ENCODE results near the gene PPM1F.
"Not testable (repeated sequence)": the region's sequence is repeated elsewhere in the genome, so short reads cannot be mapped to it uniquely, and the experiment has no call there.

PPM1F gene

GRCh38 chr22:21940521-21940920 is 12.1 kb downstream of the PPM1F start:
- no peak for DNase-seq (ENCODE audit: low read depth in 2 of 2)

DNA sequence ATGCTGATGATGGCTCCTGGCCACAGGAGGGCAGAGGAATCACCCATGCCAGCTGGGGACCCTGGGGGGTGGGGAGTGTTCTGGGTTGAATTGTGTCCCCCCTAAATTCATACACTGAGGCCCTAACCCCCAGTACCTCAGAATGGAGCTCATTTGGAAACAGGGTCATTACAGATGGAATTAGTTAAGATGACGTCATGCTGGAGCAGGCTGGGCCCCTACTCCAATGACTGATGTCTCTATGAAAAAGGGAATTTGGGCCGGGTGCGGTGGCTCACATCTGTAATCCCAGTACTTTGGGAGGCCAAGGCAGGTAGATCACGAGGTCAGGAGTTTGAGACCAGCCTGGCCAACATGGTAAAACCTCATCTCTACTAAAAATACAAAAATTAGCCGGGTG is 12.7 kb downstream of the PPM1F start:
- not testable (repeated sequence) for DNase-seq (ENCODE audit: low read depth in 2 of 2)

- no peak for DNase-seq (ENCODE audit: low read depth in 2 of 2)
Observed at GRCh38 chr22:21939461-21939913, 13.2 kb downstream of the PPM1F start.

DNA sequence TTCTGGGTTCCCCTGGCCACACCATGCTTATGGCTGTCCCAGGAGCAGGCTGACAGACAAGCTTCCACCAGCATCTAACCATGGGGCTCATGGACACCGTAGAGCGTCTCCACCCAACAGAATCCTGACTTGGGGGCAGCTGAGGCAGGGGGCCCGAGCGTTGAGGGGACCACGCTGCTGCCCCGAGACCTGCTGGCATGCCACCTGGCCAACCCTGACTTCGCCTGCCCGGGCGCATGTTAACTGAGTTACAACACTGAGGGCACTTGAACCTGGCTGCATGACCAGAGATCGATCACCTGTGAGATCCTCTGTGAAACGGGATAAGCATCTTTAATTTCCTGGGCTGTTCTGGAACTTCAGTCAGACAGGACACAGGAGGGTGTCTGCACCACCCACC is 13.7 kb downstream of the PPM1F start:
- DNase-seq (ENCODE audit: low read depth in 2 of 2) = no peak

- peak; percentile 74 to 75 for DNase-seq (ENCODE audit: low read depth in 2 of 2)
Observed at GRCh38 chr22:21938071-21938822, 14.4 kb downstream of the PPM1F start.

- DNase-seq (ENCODE audit: low read depth in 2 of 2) = no peak
Observed at GRCh38 chr22:21937821-21938070, 14.9 kb downstream of the PPM1F start.

GRCh38 chr22:21937041-21937820 is 15.4 kb downstream of the PPM1F start:
- DNase-seq (ENCODE audit: low read depth in 2 of 2) = no peak

- no peak for DNase-seq (ENCODE audit: low read depth in 2 of 2)
Observed at GRCh38 chr22:21936151-21936775, 16.4 kb downstream of the PPM1F start.

- DNase-seq (ENCODE audit: low read depth in 2 of 2) = no peak
Observed at GRCh38 chr22:21933910-21934309, 18.7 kb downstream of the PPM1F start.

DNA sequence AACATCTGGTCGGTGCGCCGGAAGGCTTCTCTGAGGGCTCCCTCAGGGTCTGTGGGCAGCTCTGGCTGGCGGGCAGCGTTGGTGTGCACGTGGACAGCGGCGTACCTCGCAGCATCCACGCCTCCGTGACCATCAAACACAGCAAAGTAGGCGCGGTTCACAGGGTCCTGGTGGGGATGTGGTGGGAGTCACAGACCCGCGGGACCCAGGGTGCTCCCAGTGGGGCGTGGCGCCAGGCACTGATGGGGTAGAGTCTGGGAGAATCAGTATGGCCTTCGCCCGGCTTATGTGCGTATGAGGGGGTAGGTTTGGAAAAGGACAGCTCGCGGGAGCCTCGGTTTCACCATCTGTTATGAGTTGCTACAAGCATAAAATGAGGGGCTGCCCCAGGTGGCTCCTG is 19.2 kb downstream of the PPM1F start:
- DNase-seq (ENCODE audit: low read depth in 2 of 2) = no peak

GRCh38 chr22:21932347-21932746 is 20.3 kb downstream of the PPM1F start:
- DNase-seq (ENCODE audit: low read depth in 2 of 2) = no peak

GRCh38 chr22:21931056-21931455 is 21.6 kb downstream of the PPM1F start:
- DNase-seq (ENCODE audit: low read depth in 2 of 2) = no peak

DNA sequence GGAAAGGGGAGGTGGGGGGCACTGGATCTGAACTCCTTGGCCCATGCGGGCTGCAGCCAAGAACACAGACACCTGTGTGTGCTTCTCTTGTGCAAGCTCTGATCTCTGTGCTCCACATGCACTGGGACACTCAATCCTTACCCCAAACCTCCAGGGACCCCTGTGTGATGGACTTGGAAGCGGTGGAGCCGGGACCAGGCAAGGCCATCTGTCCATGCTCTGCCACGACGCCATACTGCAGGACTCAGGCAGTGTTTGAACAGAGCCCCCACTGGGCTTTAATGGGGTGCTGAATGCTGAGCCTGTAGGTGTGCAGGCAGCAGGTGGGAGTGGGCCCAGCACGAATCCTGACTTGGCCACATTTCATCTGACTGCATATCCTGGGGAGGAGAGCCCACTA is 23.4 kb downstream of the PPM1F start:
- DNase-seq (ENCODE audit: low read depth in 2 of 2) = no peak

DNA sequence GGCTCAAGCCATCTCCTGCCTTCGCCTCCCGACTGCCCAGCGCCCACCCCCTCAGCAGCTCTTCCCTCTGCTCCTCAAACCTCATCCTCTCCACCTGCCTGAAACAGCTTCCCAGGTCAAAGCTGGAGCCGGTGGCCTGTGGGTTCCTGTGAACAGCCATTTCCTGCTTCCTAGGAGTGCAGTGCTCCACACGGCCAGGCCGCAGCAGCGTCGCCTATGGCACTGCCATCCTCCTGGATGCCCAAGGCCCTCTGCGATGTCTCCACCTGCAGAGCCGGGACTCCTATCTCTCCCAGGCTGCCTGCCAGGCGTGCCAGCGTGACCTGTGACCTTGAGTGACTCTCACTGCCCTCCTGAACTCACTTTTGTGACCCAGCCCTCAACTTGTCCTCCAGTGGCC is 24.6 kb downstream of the PPM1F start:
- DNase-seq (ENCODE audit: low read depth in 2 of 2) = no peak

- DNase-seq (ENCODE audit: low read depth in 2 of 2) = no peak
Observed at GRCh38 chr22:21927174-21927823, 25.3 kb downstream of the PPM1F start.

GRCh38 chr22:21926728-21927127 is 25.9 kb downstream of the PPM1F start:
- no peak for DNase-seq (ENCODE audit: low read depth in 2 of 2)

DNA sequence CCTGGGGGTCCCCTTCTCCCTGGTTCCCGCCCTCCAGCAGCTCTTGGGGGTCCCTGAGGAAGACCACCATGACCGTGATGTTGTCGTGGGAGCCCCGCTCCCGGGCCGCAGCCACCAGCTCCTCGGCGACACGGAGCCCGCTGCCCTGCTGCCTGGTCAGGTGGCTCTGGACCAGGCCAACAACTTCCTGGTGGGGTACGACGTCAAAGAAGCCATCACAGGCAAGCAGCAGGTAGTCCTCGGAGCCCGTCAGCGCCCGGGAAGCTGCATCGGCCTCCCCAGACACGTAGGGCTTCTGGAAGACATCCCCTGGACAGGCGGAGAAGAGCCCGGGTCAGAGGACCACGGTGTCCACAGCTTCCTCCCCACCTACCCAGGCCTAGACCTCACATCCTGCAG is 29.5 kb downstream of the PPM1F start:
- no peak for DNase-seq (ENCODE audit: low read depth in 2 of 2)

GRCh38 chr22:21922370-21923162 is 30.1 kb downstream of the PPM1F start:
- DNase-seq (ENCODE audit: low read depth in 2 of 2) = no peak

DNA sequence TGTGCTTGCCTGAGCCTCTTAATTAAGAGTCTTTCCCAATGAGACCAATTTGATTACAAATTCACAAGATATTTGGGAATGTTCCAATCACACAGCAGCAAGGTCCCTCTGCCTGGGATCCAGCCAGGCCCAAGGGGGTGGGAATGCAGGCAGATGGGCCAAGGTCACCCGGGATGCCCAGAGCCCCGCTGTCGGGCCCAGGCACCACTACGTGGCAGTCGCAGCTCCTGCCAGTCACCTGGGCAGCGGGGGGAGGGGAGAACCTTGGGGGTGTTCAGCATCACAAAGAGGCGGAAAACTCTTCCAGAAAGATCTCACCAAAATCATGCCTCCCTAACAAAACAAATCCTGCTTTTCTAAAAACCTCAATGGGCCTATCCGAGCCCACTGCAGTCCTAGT is 30.9 kb downstream of the PPM1F start:
- DNase-seq (ENCODE audit: low read depth in 2 of 2) = no peak

GRCh38 chr22:21921184-21921721 is 31.4 kb downstream of the PPM1F start:
- DNase-seq (ENCODE audit: low read depth in 2 of 2) = no peak

Measured in stimulated activated CD8-positive, alpha-beta memory T cell treated with anti-CD3 and anti-CD28 coated beads, Interleukin-15, amount 100 ng/mL, for 4 hours (primary cell).